H9 (cell line): Measurements from ENCODE around the gene MYO5B. TPM values are rescaled to one million over a fixed set of nuclear protein-coding genes. Genes with fewer than 3 reads are reported as not detected.

ENCODE experiments used
- DNase-seq: peaks from one replicate; pipeline ENCODE4 v3.0.0-alpha.2; 2017
- H2AFZ ChIP-seq: one replicate; pipeline ENCODE4 v1.6.1; 2013; ENCODE audit warnings: mild to moderate bottlenecking, low read length, control low read depth, moderate library complexity
- H2AK5ac ChIP-seq: 2 replicates; pipeline ENCODE4 v1.6.1; 2013; ENCODE audit warnings: low read length, control low read depth, mixed read lengths; ENCODE audit not compliant: insufficient read length
- H2BK120ac ChIP-seq: one replicate; pipeline ENCODE4 v1.6.1; 2013; ENCODE audit warnings: low read depth, mild to moderate bottlenecking, low read length, control low read depth, inconsistent platforms; ENCODE audit not compliant: poor library complexity, severe bottlenecking
- H2BK12ac ChIP-seq: 2 replicates; pipeline ENCODE4 v1.6.1; 2013; ENCODE audit warnings: low read length, control low read depth, mixed read lengths, low read depth; ENCODE audit not compliant: insufficient read length
- H2BK15ac ChIP-seq: 2 replicates; pipeline ENCODE4 v1.6.1; 2013; ENCODE audit warnings: low read depth, low read length, control low read depth
- H2BK20ac ChIP-seq: one replicate; pipeline ENCODE4 v1.6.1; 2013; ENCODE audit warnings: low read depth, mild to moderate bottlenecking, low read length, control low read depth, inconsistent platforms; ENCODE audit not compliant: poor library complexity, severe bottlenecking
- H2BK5ac ChIP-seq: 2 replicates; pipeline ENCODE4 v1.6.1; 2013; ENCODE audit warnings: low read length, control low read depth, mixed read lengths; ENCODE audit not compliant: insufficient read length
- H3K14ac ChIP-seq: 2 replicates; pipeline ENCODE4 v1.6.1; 2013; ENCODE audit warnings: low read length, control low read depth; ENCODE audit not compliant: insufficient read depth
- H3K18ac ChIP-seq: 2 replicates; pipeline ENCODE4 v1.6.1; 2013; ENCODE audit warnings: low read depth, mild to moderate bottlenecking, mixed read lengths, low read length, control low read depth; ENCODE audit not compliant: insufficient read length
- H3K23ac ChIP-seq: 2 replicates; pipeline ENCODE4 v1.6.1; 2013; ENCODE audit warnings: low read length, control low read depth, mixed read lengths, low read depth; ENCODE audit not compliant: insufficient read length
- H3K23me2 ChIP-seq: 2 replicates; pipeline ENCODE4 v1.6.1; 2013; ENCODE audit warnings: low read depth, mild to moderate bottlenecking, mixed read lengths, low read length, control low read depth; ENCODE audit not compliant: insufficient read length, poor library complexity, severe bottlenecking
- H3K27ac ChIP-seq: 2 replicates; pipeline ENCODE4 v1.5.1; 2013; ENCODE audit warnings: low read length, control low read depth, mixed read lengths, low read depth; ENCODE audit not compliant: insufficient read length
- H3K27me3 ChIP-seq: 2 replicates; pipeline ENCODE4 v1.6.1; 2013; ENCODE audit warnings: low read length, control low read depth, inconsistent platforms; ENCODE audit not compliant: insufficient read depth
- H3K4ac ChIP-seq: 2 replicates; pipeline ENCODE4 v1.6.1; 2013; ENCODE audit warnings: low read depth, mild to moderate bottlenecking, control low read depth, inconsistent platforms, low read length, moderate library complexity
- H3K4me1 ChIP-seq: 2 replicates; pipeline ENCODE4 v1.6.1; 2013; ENCODE audit warnings: low read length, control low read depth, inconsistent platforms; ENCODE audit not compliant: insufficient read depth
- H3K4me2 ChIP-seq: 2 replicates; pipeline ENCODE4 v1.6.1; 2013; ENCODE audit warnings: low read length, control low read depth, mixed read lengths; ENCODE audit not compliant: insufficient read length, insufficient read depth
- H3K56ac ChIP-seq: 2 replicates; pipeline ENCODE4 v1.6.1; 2013; ENCODE audit warnings: low read depth, mild to moderate bottlenecking, mixed read lengths, low read length, control low read depth; ENCODE audit not compliant: insufficient read length
- H3K79me1 ChIP-seq: 2 replicates; pipeline ENCODE4 v1.6.1; 2013; ENCODE audit warnings: low read depth, mild to moderate bottlenecking, moderate library complexity, low read length, control low read depth, inconsistent platforms; ENCODE audit not compliant: insufficient read depth, poor library complexity, severe bottlenecking
- H3K79me2 ChIP-seq: 2 replicates; pipeline ENCODE4 v1.6.1; 2013; ENCODE audit warnings: low read length, control low read depth, inconsistent platforms; ENCODE audit not compliant: insufficient read depth
- H3K9ac ChIP-seq: 2 replicates; pipeline ENCODE4 v1.6.1; 2013; ENCODE audit warnings: low read length, control low read depth, mixed read lengths; ENCODE audit not compliant: insufficient read length; ENCODE audit errors: extremely low read depth
- H3K9me3 ChIP-seq: one replicate; pipeline ENCODE4 v1.6.1; 2013; ENCODE audit warnings: low read depth, low read length, inconsistent platforms; ENCODE audit not compliant: control insufficient read depth
- H3T11ph ChIP-seq: one replicate; pipeline ENCODE4 v1.6.1; 2013; ENCODE audit warnings: mild to moderate bottlenecking, low read length, control low read depth, inconsistent platforms
- H4K20me1 ChIP-seq: one replicate; pipeline ENCODE4 v1.6.1; 2013; ENCODE audit not compliant: control insufficient read depth, insufficient read length, insufficient read depth
- H4K5ac ChIP-seq: 2 replicates; pipeline ENCODE4 v1.6.1; 2013; ENCODE audit warnings: low read depth, mild to moderate bottlenecking, mixed read lengths, low read length, control low read depth; ENCODE audit not compliant: insufficient read length
- H4K8ac ChIP-seq: replicated peaks from 2 replicates; pipeline ENCODE4 v1.6.1; 2013; ENCODE audit warnings: low read length, control low read depth, mixed read lengths, low read depth; ENCODE audit not compliant: insufficient read length
- H4K91ac ChIP-seq: 2 replicates; pipeline ENCODE4 v1.6.1; 2013; ENCODE audit warnings: low read depth, mild to moderate bottlenecking, moderate library complexity, mixed read lengths, low read length, control low read depth; ENCODE audit not compliant: insufficient read length
- H3K27ac Mint-ChIP-seq, 3 experiments: 2 replicates in 2 of 3; 3 replicates in 1 of 3; pipeline ENCODE4 v1.8.0; 2020 to 2021; ENCODE audit warnings: mixed read lengths in 3 of 3, mild to moderate bottlenecking in 1 of 3, moderate library complexity in 1 of 3
- H3K27me3 Mint-ChIP-seq: 2 replicates; pipeline ENCODE4 v1.8.0; 2021; ENCODE audit warnings: low read depth, mild to moderate bottlenecking, moderate library complexity, mixed read lengths
- H3K36me3 Mint-ChIP-seq, 3 experiments: 2 replicates in 2 of 3; 3 replicates in 1 of 3; pipeline ENCODE4 v1.8.0; 2020 to 2021; ENCODE audit warnings: low read depth in 3 of 3, mixed read lengths in 3 of 3; ENCODE audit not compliant: insufficient read depth in 1 of 3
- H3K4me1 Mint-ChIP-seq, 2 experiments: 2 replicates each; pipeline ENCODE4 v1.8.0; 2020; ENCODE audit warnings: mixed read lengths in 2 of 2
- H3K4me3 Mint-ChIP-seq, 2 experiments: 2 replicates in 1 of 2; 3 replicates in 1 of 2; pipeline ENCODE4 v1.8.0; 2020 to 2021; ENCODE audit warnings: mild to moderate bottlenecking in 2 of 2, mixed read lengths in 2 of 2, moderate library complexity in 1 of 2
- H3K9me3 Mint-ChIP-seq, 2 experiments: 2 replicates in 1 of 2; 3 replicates in 1 of 2; pipeline ENCODE4 v1.8.0; 2020; ENCODE audit warnings: mild to moderate bottlenecking in 2 of 2, mixed read lengths in 2 of 2, moderate library complexity in 1 of 2
- CTCF ChIP-seq: fragments of 200-600 bp; sonication (generic); conservative IDR thresholded peaks from 3 replicates; pipeline ENCODE4 v1.8.0; 2021; ENCODE audit warnings: antibody characterized with exemption, mild to moderate bottlenecking
- total RNA-seq: library from RNA; stranded (reverse); gene quantifications from 2 replicates; pipeline ENCODE4 v1.2.1, GENCODE V29; 2021

The MYO5B gene
- total RNA-seq, 1 experiment from 2014 or later = 9.3 TPM

GRCh38 chr18:50034029-50034428, 160.9 kb downstream of the MYO5B start:
- Histone ChIP-seq H3K4me1 (no peaks in the 10 kb centered on the region), H2BK20ac (no peak overlapping the region), H3K79me1 (no peaks in the 10 kb centered on the region), H4K5ac (no peak overlapping the region), H2BK12ac (no peak overlapping the region), H2BK120ac (no peak overlapping the region), H2AK5ac (no peak overlapping the region), H3K9ac (no peak overlapping the region), H4K91ac (no peak overlapping the region), H3K4ac (no peak overlapping the region), H3K23ac (no peak overlapping the region), H2BK5ac (no peak overlapping the region), H4K20me1 (no peaks in the 10 kb centered on the region), H3K27me3 (no peaks in the 10 kb centered on the region), H2BK15ac (no peak overlapping the region), H3T11ph (no peak overlapping the region), H3K79me2 (no peaks in the 10 kb centered on the region), H3K56ac (no peak overlapping the region), H3K9me3 (no peaks in the 10 kb centered on the region), H3K27ac (no peak overlapping the region), H3K23me2 (no peaks in the 10 kb centered on the region), H4K8ac (no peak overlapping the region), H3K14ac (no peak overlapping the region), H3K4me2 (no peak overlapping the region), H3K18ac (no peak overlapping the region), H2AFZ (no peak overlapping the region)
- H3K4me1 Mint-ChIP-seq = peaks cover 3% of the 10 kb centered on the region in 2 experiments; a peak in 3 of 4 replicates
- H3K27me3 Mint-ChIP-seq = no peaks in the 10 kb centered on the region
- H3K4me3 Mint-ChIP-seq = no peak overlapping the region
- H3K9me3 Mint-ChIP-seq = no peaks in the 10 kb centered on the region
- H3K36me3 Mint-ChIP-seq = no peaks in the 10 kb centered on the region; a peak in 1 of 7 replicates
- TF ChIP-seq CTCF = no peak
- H3K27ac Mint-ChIP-seq = no peak overlapping the region
- DNase-seq = no peak
